Cardiac muscle cell (in vitro differentiated cells and primary cell): ENCODE data around the gene BRSK1. TPM values are rescaled to one million over a fixed set of nuclear protein-coding genes. Genes with fewer than 3 reads are reported as not detected.

Experiments used
- DNase-seq, 2 donors: peaks; one replicate each; pipeline versions ENCODE4 v3.0.0 to v3.0.0-alpha.2; 2010 to 2017; ENCODE audit warnings: low read depth in 1 of 2, low spot score in 1 of 2
- H3K27ac ChIP-seq: fragments of 200-600 bp; sonication (generic); 2 replicates; pipeline ENCODE4 v1.5.1; 2016
- H3K27me3 ChIP-seq: fragments of 200-600 bp; sonication (generic); 2 replicates; pipeline ENCODE4 v1.6.0; 2016; ENCODE audit warnings: control low read depth
- H3K36me3 ChIP-seq: fragments of 200-600 bp; sonication (generic); 2 replicates; pipeline ENCODE4 v1.5.1; 2016; ENCODE audit warnings: control low read depth
- H3K4me1 ChIP-seq: fragments of 200-600 bp; sonication (generic); 2 replicates; pipeline ENCODE4 v1.8.1; 2017; ENCODE audit warnings: low read depth, mild to moderate bottlenecking, mixed run types
- H3K4me3 ChIP-seq: fragments of 200-600 bp; sonication (generic); 2 replicates; pipeline ENCODE4 v1.5.1; 2016; ENCODE audit warnings: mild to moderate bottlenecking
- H3K9me3 ChIP-seq: fragments of 200-600 bp; sonication (generic); 2 replicates; pipeline ENCODE4 v1.5.1; 2017; ENCODE audit warnings: low read depth, mild to moderate bottlenecking, control low read depth
- polyA plus RNA-seq: library from polyadenylated mRNA; unstranded; fragments of >200 nt; fragmentation: Nextera tagmentation; extraction: Ambion mirVana; gene quantifications from 2 replicates; pipeline ENCODE4 v1.2.1, GENCODE V29; 2016
- total RNA-seq: library from RNA; depleted of rRNA; stranded (reverse); fragments of >200 nt; gene quantifications from 2 replicates; pipeline ENCODE4 v1.2.3, GENCODE V29; 2016
- TF ChIP-seq, protein P1 (sequence below): IDR thresholded peaks from 2 replicates; pipeline ENCODE4 v1.5.1; 2012; ENCODE audit warnings: low read depth, mild to moderate bottlenecking, low read length

The BRSK1 gene
- total and polyA plus RNA-seq, 2 experiments from 2014 or later = 3.5 to 34.4 TPM

DNA sequence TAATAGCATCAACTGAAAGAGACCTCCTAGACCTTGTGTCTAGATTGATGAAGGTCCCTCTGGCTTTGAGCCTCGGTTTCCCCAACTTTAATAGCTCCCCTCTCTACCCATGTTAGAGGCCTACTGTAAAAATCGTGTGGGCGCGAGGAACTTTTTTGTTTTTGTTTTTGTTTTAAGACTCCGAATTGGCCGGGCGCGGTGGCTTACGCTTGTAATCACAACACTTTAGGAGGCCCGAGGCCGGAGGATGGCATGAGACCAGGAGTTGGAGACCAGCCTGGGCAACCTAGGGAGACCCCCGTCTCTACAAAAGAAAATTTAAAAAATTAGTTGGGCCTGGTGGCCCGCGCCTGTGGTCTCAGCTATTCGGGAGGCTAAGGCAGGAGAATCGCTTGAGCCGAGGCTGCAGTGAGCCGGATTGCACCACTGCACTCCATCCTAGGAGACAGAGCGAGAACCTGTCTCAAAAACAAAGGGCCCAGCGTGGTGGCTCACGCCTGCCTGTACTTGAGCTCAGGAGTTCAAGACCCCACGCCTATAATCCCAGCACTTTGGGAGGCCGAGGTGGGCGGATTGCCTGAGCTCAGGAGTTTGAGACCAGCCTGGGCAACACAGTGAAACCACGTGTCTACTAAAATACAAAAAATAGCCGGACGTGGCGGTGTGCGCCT, 24.1 kb upstream of the BRSK1 start:
- TF ChIP-seq, protein P1, sequence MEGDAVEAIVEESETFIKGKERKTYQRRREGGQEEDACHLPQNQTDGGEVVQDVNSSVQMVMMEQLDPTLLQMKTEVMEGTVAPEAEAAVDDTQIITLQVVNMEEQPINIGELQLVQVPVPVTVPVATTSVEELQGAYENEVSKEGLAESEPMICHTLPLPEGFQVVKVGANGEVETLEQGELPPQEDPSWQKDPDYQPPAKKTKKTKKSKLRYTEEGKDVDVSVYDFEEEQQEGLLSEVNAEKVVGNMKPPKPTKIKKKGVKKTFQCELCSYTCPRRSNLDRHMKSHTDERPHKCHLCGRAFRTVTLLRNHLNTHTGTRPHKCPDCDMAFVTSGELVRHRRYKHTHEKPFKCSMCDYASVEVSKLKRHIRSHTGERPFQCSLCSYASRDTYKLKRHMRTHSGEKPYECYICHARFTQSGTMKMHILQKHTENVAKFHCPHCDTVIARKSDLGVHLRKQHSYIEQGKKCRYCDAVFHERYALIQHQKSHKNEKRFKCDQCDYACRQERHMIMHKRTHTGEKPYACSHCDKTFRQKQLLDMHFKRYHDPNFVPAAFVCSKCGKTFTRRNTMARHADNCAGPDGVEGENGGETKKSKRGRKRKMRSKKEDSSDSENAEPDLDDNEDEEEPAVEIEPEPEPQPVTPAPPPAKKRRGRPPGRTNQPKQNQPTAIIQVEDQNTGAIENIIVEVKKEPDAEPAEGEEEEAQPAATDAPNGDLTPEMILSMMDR = no peak

DNA sequence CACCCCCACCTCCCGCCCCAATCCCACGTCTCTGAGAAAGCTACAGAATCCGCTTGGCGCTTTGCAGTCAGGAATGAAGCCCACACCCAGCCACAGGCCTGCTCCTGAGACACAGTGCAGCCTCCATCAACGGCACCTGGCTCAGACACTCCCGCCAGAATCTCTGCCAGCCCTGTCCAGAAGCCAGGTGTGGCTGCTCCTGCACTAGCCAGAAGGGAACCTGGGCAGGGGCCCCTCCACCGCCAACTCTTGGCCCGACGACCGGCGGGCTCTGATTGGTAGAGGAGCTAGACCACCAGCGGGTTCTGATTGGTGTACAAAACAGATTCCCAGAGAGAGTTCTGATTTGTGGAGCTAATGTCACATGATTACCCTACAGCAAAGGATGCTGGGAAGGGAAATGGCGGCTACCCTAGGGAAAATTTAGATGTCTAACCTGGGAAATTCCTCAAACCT, 22.1 kb upstream of the BRSK1 start:
- H3K36me3 ChIP-seq = no peaks in the 10 kb centered on the region
- no peak for DNase-seq
- TF ChIP-seq, protein P1 = no peak
- H3K27me3 ChIP-seq = no peaks in the 10 kb centered on the region
- H3K4me1 ChIP-seq = peaks cover 14% of the 10 kb centered on the region
- H3K4me3 ChIP-seq = no peak overlapping the region
- no peaks in the 10 kb centered on the region for H3K9me3 ChIP-seq
- H3K27ac ChIP-seq = no peak overlapping the region

More for the DNA sequence above, 24.1 kb upstream of the BRSK1 start:
- Histone ChIP-seq H3K27ac (peak overlapping the region; percentile 86), H3K9me3 (no peaks in the 10 kb centered on the region), H3K27me3 (no peaks in the 10 kb centered on the region), H3K4me3 (peak overlapping the region; percentile 85), H3K36me3 (no peaks in the 10 kb centered on the region), H3K4me1 (peaks cover 15% of the 10 kb centered on the region)
- no peak for DNase-seq

DNA sequence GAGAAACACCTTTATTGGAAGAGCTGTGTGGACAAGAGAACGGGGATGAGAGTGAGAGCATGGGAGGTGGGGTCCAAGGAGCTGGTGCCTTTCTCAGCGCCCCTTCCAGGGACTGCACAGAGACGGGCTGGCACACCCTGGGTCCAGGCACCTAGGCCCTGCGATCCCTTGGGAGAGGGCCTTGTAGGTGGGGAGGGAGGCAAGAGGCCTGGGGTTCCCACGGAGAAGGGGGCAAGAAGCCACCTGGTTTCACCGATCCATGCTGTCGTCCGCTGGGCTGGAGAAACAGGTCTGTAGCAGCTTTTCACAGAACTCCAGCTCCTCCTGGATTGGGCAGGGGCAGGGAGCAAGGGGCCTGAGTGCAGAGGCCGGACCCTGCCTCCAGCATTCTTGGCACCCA, 21.4 kb upstream of the BRSK1 start:
- H3K27me3 ChIP-seq = no peaks in the 10 kb centered on the region
- TF ChIP-seq, protein P1 = no peak
- H3K4me3 ChIP-seq = no peak overlapping the region

DNA sequence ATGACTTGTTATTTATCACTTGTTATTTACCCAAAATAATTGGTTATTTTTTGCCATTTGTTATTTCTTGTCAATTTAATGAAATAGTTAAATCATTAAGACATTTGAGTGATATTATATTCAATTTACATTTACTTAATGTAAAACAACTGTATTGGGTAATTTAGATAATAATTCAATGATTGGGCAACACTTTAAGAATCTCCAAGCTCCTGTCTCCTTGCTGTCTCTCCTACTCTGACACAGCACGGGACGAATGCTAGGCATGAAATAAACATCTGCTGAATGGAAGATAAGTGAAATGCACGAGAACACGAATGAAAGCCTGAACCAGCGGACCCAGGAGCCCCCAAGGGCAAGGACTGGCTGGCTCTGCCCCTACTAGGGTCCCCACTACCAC, 19.3 kb upstream of the BRSK1 start:
- no peak overlapping the region for H3K27ac ChIP-seq
- no peaks in the 10 kb centered on the region for H3K27me3 ChIP-seq
- DNase-seq = no peak
- no peaks in the 10 kb centered on the region for H3K36me3 ChIP-seq
- TF ChIP-seq, protein P1 = no peak
- no peaks in the 10 kb centered on the region for H3K9me3 ChIP-seq
- peaks cover 4% of the 10 kb centered on the region for H3K4me1 ChIP-seq
- H3K4me3 ChIP-seq = no peak overlapping the region

More for the DNA sequence above, 21.4 kb upstream of the BRSK1 start:
- H3K36me3 ChIP-seq = no peaks in the 10 kb centered on the region
- H3K4me1 ChIP-seq = peaks cover 7% of the 10 kb centered on the region
- no peak overlapping the region for H3K27ac ChIP-seq
- H3K9me3 ChIP-seq = no peaks in the 10 kb centered on the region
- no peak for DNase-seq

DNA sequence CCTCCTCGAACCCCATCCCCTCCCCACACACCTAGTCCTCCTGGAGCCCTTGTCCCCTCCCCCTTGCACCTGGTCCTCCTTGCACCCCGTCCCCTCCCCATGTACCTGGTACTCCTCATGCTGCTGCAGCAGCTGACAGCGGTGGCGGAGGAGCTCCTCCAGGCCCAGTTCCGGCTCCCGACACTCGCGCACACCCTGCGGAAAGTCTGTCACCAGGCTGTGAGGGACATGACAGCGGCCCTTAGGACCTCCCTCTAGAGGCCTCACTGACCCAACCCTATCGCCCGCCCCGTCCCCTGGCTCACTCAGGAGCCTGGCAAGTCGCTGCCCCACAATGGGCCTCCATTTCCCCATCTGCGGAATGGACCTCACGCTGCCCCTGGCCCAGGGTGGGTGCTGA, 18.6 kb upstream of the BRSK1 start:
- no peak overlapping the region for H3K4me3 ChIP-seq
- TF ChIP-seq, protein P1 = no peak
- no peaks in the 10 kb centered on the region for H3K27me3 ChIP-seq

More for the DNA sequence above, 18.6 kb upstream of the BRSK1 start:
- Histone ChIP-seq H3K36me3 (no peaks in the 10 kb centered on the region), H3K9me3 (no peaks in the 10 kb centered on the region), H3K27ac (no peak overlapping the region), H3K4me1 (no peaks in the 10 kb centered on the region)
- DNase-seq = no peak
